Gastrocnemius medialis (tissue), 4 donors: ENCODE measurements around the gene COPRS.

ENCODE experiments used
- CTCF ChIP-seq, 5 experiments: fragments of 450-650 bp in 3 of 5; fragments of 200-600 bp in 2 of 5; sonication (generic) in 2 of 5; IDR thresholded peaks in 4 of 5; conservative IDR thresholded peaks in 1 of 5; 1 replicate in 4 of 5; 2 replicates in 1 of 5; pipeline ENCODE4 v1.5.1; 2016 to 2019; ENCODE audit warnings: antibody characterized with exemption in 5 of 5, mild to moderate bottlenecking in 3 of 5, moderate library complexity in 3 of 5
- POLR2A ChIP-seq, 2 donors: fragments of 450-650 bp; IDR thresholded peaks; one replicate each; pipeline ENCODE4 v1.6.1; 2017; ENCODE audit warnings: antibody characterized with exemption in 2 of 2, mild to moderate bottlenecking in 2 of 2, moderate library complexity in 2 of 2

DNA sequence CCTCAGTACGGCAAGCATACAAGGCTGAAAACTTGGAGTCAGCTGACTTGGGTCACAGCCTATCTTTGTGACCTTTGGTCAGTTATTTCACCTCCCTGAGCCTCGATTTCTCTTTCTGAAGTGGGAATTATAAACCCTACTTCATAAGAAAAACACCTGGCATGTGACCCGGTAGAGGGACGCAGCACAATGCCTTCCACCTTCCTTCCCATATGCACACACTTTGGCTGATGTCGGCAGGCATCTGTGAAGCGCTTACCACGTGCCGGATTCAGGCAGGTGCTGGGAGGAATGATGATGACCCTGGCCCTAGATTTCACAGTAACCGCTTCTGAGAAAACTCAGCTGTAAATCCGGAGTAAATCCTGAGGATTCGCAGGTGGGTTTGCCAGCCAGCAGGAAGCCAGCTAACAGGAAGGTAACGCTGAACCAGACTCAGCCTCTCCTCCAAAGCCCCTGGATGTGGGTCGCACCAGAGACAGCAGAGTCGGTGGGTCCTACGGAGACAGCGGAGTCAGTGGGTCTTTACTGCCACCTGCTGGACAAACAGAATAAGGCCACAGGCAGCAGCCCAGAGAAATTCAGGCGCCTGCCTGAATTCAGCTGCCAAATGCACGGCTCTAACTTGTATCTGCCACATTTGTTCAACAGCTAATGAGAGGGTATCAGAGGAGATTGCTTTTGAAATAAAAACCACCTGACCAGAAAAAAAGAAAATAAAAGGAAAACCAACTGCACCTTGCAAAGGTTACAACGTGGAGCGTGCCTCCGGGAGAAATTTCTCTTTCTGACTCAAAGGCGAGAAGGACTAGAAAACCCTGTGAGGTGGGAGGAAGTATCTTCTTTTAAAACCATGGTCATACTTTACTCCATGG lies 16.6 kb downstream of the COPRS start:
- peak; percentile 93 to 98 (median 96) for TF ChIP-seq CTCF (IDR thresholded peaks at IDR 0.05 in 4 of 5, conservative IDR thresholded peaks at IDR 0.05 in 1 of 5)
- TF ChIP-seq POLR2A (IDR thresholded peaks at IDR 0.05) = no peak
